ENCODE results near the gene MRPL51. TPM values are rescaled to one million over a fixed set of nuclear protein-coding genes. Genes with fewer than 3 reads are reported as not detected.
A peak's percentile ranks its signal among the peaks of the same experiment; 100 is the strongest.

Gene MRPL51
- total RNA-seq, 3 donors from 2014 or later = 58.5 to 72.1 (median 62.4) TPM

- H3K4me1 ChIP-seq = peaks cover 7 to 11% of the 10 kb centered on the region in 2 donors
- intact Hi-C loops (cut with DNase I; ENCODE audit: low total_unique reads) = no loop called here
- TF ChIP-seq POLR2AphosphoS5 (IDR thresholded peaks at IDR 0.05) (peak; percentile 3 to 69 (median 58)), POLR2A (IDR thresholded peaks at IDR 0.05) (no peak), CTCF (IDR thresholded peaks at IDR 0.05) (no peak)
These were observed 41.5 kb downstream of the MRPL51 start, which contains the start of gene TAPBPL for GRCh38 chr12:6451348-6452244. TAPBPL (plus strand) TSS chr12:6452042; CDS start chr12:6452249, 207 bp downstream.

GRCh38 chr12:6450869-6451347 is 42.2 kb downstream of the MRPL51 start:
- intact Hi-C loops (cut with DNase I; ENCODE audit: low total_unique reads) = no loop called here
- DNase-seq (ENCODE audit: low spot score in 2 of 2) = no peak
- H3K27ac ChIP-seq = peak overlapping the region; percentile 95

More at GRCh38 chr12:6451348-6452244, 41.5 kb downstream of the MRPL51 start, which contains the start of gene TAPBPL:
- Histone ChIP-seq H3K27me3 (no peaks in the 10 kb centered on the region), H3K4me3 (peak within 1 kb of the TSS; percentile 66 to 78 (median 76)), H3K27ac (peak within 1 kb of the TSS; percentile 95), H3K9me3 (no peaks in the 10 kb centered on the region), H3K36me3 (no peaks in the 10 kb centered on the region)
- DNase-seq (ENCODE audit: low spot score in 2 of 2) = peak; percentile 77 to 81

GRCh38 chr12:6450091-6450868 is 42.8 kb downstream of the MRPL51 start:
- Histone ChIP-seq H3K9me3 (no peaks in the 10 kb centered on the region), H3K36me3 (no peaks in the 10 kb centered on the region), H3K27ac (peak overlapping the region; percentile 95), H3K27me3 (no peaks in the 10 kb centered on the region), H3K4me3 (peak overlapping the region; percentile 66 to 78 (median 76)), H3K4me1 (peaks cover 7 to 11% of the 10 kb centered on the region in 2 donors)
- DNase-seq (ENCODE audit: low spot score in 2 of 2) = no peak
- no peak for TF ChIP-seq CTCF (IDR thresholded peaks at IDR 0.05)
- TF ChIP-seq POLR2A (IDR thresholded peaks at IDR 0.05) = no peak
- TF ChIP-seq POLR2AphosphoS5 (IDR thresholded peaks at IDR 0.05) = no peak
- intact Hi-C loops (cut with DNase I; ENCODE audit: low total_unique reads) = no loop called here

More at GRCh38 chr12:6450869-6451347, 42.2 kb downstream of the MRPL51 start:
- Histone ChIP-seq H3K4me1 (peaks cover 7 to 11% of the 10 kb centered on the region in 2 donors), H3K9me3 (no peaks in the 10 kb centered on the region), H3K36me3 (no peaks in the 10 kb centered on the region), H3K4me3 (peak overlapping the region; percentile 66 to 78 (median 76)), H3K27me3 (no peaks in the 10 kb centered on the region)
- TF ChIP-seq CTCF (IDR thresholded peaks at IDR 0.05) = no peak
- TF ChIP-seq POLR2A (IDR thresholded peaks at IDR 0.05) = no peak
- no peak for TF ChIP-seq POLR2AphosphoS5 (IDR thresholded peaks at IDR 0.05)

- no peak within 1 kb of the TSS for H3K27ac ChIP-seq
- no peaks in the 10 kb centered on the region for H3K36me3 ChIP-seq
- TF ChIP-seq CTCF (IDR thresholded peaks at IDR 0.05) (no peak), POLR2AphosphoS5 (IDR thresholded peaks at IDR 0.05) (no peak), POLR2A (IDR thresholded peaks at IDR 0.05) (no peak)
- H3K27me3 ChIP-seq = no peaks in the 10 kb centered on the region
- peaks cover 0 to 3% of the 10 kb centered on the region in 2 donors for H3K4me1 ChIP-seq
- DNase-seq (ENCODE audit: low spot score in 2 of 2) = no peak
- intact Hi-C loops (cut with DNase I; ENCODE audit: low total_unique reads) = no loop called here
- H3K9me3 ChIP-seq = no peaks in the 10 kb centered on the region
- H3K4me3 ChIP-seq = peak within 1 kb of the TSS in 2 of 3 donors; percentile 1 to 19
These were observed 48.1 kb downstream of the MRPL51 start, which contains the start of gene CD27 for GRCh38 chr12:6444704-6445688. CD27 (plus strand) TSS chr12:6444955; CDS start chr12:6445096, 141 bp downstream.
